ENCODE results near the gene PC. TPM values are rescaled to one million over a fixed set of nuclear protein-coding genes. Genes with fewer than 3 reads are reported as not detected.
"Not testable (repeated sequence)": the region's sequence is repeated elsewhere in the genome, so short reads cannot be mapped to it uniquely, and the experiment has no call there.

The PC gene
- total RNA-seq, 4 donors from 2014 or later: 13.5 to 43.0 (median 27.5) TPM

GRCh38 chr11:66964495-66964894, 6.3 kb upstream of the PC start:
- WGBS, 2 donors: 84 to 85% methylated on average over 3 of the region's 3 CpGs
- H3K36me3 ChIP-seq: no peaks in the 10 kb centered on the region
- no peak overlapping the region for H3K27ac ChIP-seq
- intact Hi-C loops (cut with DNase I): no loop called here
- TF ChIP-seq, protein P1, sequence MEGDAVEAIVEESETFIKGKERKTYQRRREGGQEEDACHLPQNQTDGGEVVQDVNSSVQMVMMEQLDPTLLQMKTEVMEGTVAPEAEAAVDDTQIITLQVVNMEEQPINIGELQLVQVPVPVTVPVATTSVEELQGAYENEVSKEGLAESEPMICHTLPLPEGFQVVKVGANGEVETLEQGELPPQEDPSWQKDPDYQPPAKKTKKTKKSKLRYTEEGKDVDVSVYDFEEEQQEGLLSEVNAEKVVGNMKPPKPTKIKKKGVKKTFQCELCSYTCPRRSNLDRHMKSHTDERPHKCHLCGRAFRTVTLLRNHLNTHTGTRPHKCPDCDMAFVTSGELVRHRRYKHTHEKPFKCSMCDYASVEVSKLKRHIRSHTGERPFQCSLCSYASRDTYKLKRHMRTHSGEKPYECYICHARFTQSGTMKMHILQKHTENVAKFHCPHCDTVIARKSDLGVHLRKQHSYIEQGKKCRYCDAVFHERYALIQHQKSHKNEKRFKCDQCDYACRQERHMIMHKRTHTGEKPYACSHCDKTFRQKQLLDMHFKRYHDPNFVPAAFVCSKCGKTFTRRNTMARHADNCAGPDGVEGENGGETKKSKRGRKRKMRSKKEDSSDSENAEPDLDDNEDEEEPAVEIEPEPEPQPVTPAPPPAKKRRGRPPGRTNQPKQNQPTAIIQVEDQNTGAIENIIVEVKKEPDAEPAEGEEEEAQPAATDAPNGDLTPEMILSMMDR (IDR thresholded peaks at IDR 0.05): no peak
- TF ChIP-seq POLR2A (IDR thresholded peaks at IDR 0.05): no peak
- H3K9me3 ChIP-seq: no peaks in the 10 kb centered on the region
- H3K4me3 ChIP-seq: no peak overlapping the region
- H3K27me3 ChIP-seq: no peaks in the 10 kb centered on the region
- peaks cover 6 to 27% (median 8%) of the 10 kb centered on the region in 3 donors for H3K4me1 ChIP-seq
- DNase-seq: no peak

DNA sequence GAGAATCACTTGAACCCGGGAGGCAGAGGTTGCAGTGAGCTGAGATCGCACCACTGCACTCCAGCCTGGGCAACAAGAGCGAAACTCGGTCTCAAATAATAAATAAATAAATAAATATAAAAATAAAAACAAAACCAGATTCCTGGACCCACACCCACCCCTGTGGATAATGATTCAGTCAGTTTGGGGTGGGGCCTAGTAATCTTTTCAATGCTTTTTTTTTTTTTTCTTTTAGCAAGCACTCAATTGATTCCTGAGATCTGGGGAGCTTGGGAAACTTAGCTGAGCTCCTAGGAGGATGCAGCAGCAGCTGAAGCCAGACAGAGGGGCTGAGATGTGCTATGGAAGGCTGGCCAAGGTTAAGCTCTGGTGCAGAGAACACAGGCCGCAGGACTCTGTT, 4.6 kb upstream of the PC start:
- H3K9me3 ChIP-seq: no peaks in the 10 kb centered on the region
- TF ChIP-seq, protein P1 (IDR thresholded peaks at IDR 0.05): no peak
- TF ChIP-seq POLR2A (IDR thresholded peaks at IDR 0.05): no peak
- H3K27ac ChIP-seq: no peak overlapping the region
- H3K36me3 ChIP-seq: no peaks in the 10 kb centered on the region
- no peak overlapping the region for H3K4me3 ChIP-seq
- no peaks in the 10 kb centered on the region for H3K27me3 ChIP-seq
- WGBS, 2 donors: 86 to 92% methylated on average over 4 to 5 of the region's 5 CpGs
- DNase-seq: no peak
- intact Hi-C loops (cut with DNase I): no loop called here
- peaks cover 12 to 24% (median 15%) of the 10 kb centered on the region in 3 donors for H3K4me1 ChIP-seq

GRCh38 chr11:66962247-66962646, 4.1 kb upstream of the PC start:
- TF ChIP-seq, protein P1 (IDR thresholded peaks at IDR 0.05): no peak
- TF ChIP-seq POLR2A (IDR thresholded peaks at IDR 0.05): no peak

GRCh38 chr11:66961691-66962213, 3.6 kb upstream of the PC start:
- H3K27ac ChIP-seq; H3K36me3 ChIP-seq; intact Hi-C loops (cut with DNase I); H3K4me3 ChIP-seq; H3K9me3 ChIP-seq; DNase-seq; H3K27me3 ChIP-seq: not testable (repeated sequence)
- WGBS, 2 donors: 67 to 72% methylated on average over 5 of the region's 5 CpGs
- peaks cover 18 to 26% (median 19%) of the 10 kb centered on the region in 3 donors for H3K4me1 ChIP-seq

More at GRCh38 chr11:66962247-66962646, 4.1 kb upstream of the PC start:
- DNase-seq: no peak
- intact Hi-C loops (cut with DNase I): no loop called here
- Histone ChIP-seq H3K4me1 (peaks cover 14 to 24% (median 15%) of the 10 kb centered on the region in 3 donors), H3K27ac (no peak overlapping the region), H3K36me3 (no peaks in the 10 kb centered on the region), H3K4me3 (no peak overlapping the region), H3K27me3 (no peaks in the 10 kb centered on the region), H3K9me3 (no peaks in the 10 kb centered on the region)
- 60 to 80% methylated on average over 1 to 2 of the region's 2 CpGs for WGBS, 2 donors

- Histone ChIP-seq H3K27me3 (no peaks in the 10 kb centered on the region), H3K36me3 (peaks cover 0 to 5% (median 0%) of the 10 kb centered on the region in 3 donors), H3K27ac (peak overlapping the region; percentile 45 to 91 (median 80)), H3K4me3 (peak overlapping the region; percentile 4 to 91 (median 71)), H3K9me3 (no peaks in the 10 kb centered on the region), H3K4me1 (peaks cover 19 to 34% (median 20%) of the 10 kb centered on the region in 3 donors)
- TF ChIP-seq, protein P1 (IDR thresholded peaks at IDR 0.05): peak in 1 of 6 experiments; percentile 2
- TF ChIP-seq POLR2A (IDR thresholded peaks at IDR 0.05): no peak
- intact Hi-C loops (cut with DNase I): no loop called here
- WGBS, 2 donors: 28 to 43% methylated on average over 10 of the region's 10 CpGs
- DNase-seq: no peak
Observed at GRCh38 chr11:66958956-66959274, 732 bp upstream of the PC start.

GRCh38 chr11:66957971-66958231, 282 bp downstream of the PC start:
- intact Hi-C loops (cut with DNase I): no loop called here
- DNase-seq: no peak
- WGBS, 2 donors: no CpG with 5 or more reads among the region's 40 CpGs
- Histone ChIP-seq H3K36me3 (peaks cover 0 to 5% (median 0%) of the 10 kb centered on the region in 3 donors), H3K4me1 (peaks cover 19 to 31% (median 20%) of the 10 kb centered on the region in 3 donors), H3K27me3 (no peaks in the 10 kb centered on the region), H3K9me3 (no peaks in the 10 kb centered on the region), H3K27ac (peak overlapping the region; percentile 79 to 91 (median 87)), H3K4me3 (peak overlapping the region; percentile 54 to 91 (median 71))
- TF ChIP-seq, protein P1 (IDR thresholded peaks at IDR 0.05): no peak
- no peak for TF ChIP-seq POLR2A (IDR thresholded peaks at IDR 0.05)
